ENCODE results near the gene C16orf78.

The C16orf78 gene

DNA sequence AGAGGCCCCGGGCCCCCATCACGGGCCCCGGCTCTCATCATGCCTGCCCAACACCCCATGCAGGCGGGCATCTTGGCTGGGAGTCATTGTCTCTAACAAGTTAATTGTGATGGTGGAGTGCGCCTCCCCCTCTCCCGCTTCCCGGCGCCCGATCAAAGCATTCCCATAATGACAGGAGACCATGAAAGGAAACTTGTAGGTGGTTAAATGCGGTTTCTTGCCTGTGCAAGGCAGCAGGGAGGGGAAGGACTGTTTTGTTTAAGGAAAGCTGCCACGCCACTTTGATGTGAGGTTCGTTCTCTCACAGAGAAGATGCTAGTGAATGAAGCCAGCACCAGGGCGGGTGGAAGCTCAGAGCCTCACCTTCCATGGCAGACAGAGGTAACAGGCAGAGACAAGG is 45.4 kb downstream of the C16orf78 start:
- no peak overlapping the region for H3K4me3 ChIP-seq (ENCODE audit: low read depth, low read length)
- TF ChIP-seq, protein P1, sequence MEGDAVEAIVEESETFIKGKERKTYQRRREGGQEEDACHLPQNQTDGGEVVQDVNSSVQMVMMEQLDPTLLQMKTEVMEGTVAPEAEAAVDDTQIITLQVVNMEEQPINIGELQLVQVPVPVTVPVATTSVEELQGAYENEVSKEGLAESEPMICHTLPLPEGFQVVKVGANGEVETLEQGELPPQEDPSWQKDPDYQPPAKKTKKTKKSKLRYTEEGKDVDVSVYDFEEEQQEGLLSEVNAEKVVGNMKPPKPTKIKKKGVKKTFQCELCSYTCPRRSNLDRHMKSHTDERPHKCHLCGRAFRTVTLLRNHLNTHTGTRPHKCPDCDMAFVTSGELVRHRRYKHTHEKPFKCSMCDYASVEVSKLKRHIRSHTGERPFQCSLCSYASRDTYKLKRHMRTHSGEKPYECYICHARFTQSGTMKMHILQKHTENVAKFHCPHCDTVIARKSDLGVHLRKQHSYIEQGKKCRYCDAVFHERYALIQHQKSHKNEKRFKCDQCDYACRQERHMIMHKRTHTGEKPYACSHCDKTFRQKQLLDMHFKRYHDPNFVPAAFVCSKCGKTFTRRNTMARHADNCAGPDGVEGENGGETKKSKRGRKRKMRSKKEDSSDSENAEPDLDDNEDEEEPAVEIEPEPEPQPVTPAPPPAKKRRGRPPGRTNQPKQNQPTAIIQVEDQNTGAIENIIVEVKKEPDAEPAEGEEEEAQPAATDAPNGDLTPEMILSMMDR (IDR thresholded peaks at IDR 0.05; ENCODE audit: low read depth, low read length, missing control alignments) = no peak
- no peak for DNase-seq (ENCODE audit: low read depth)
- in situ Hi-C loops (cut with HindIII; ENCODE audit: low sequenced_read_pairs) = no loop called here

DNA sequence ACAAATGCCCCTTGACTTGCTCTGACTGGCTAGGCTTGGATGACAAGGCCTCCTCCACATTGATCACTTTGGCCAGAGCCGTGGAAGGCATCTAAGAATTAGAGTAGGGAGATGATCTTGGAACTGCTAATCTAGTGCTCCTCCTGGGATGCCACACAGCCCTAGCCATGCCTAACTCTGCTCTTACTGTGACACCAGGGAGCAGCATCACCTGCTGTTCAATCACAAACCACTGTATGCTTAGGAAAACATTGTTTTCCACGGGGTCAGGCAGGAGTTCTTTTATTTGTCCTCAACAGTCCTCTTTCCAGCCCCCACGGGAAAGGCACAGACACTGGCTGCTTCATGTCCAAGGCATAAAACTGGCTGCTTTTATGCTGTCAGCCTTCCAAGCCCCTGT is 46.3 kb downstream of the C16orf78 start:
- H3K4me3 ChIP-seq (ENCODE audit: low read depth, low read length) = no peak overlapping the region
- in situ Hi-C loops (cut with HindIII; ENCODE audit: low sequenced_read_pairs) = no loop called here
- no peak for DNase-seq (ENCODE audit: low read depth)
- TF ChIP-seq, protein P1 (IDR thresholded peaks at IDR 0.05; ENCODE audit: low read depth, low read length, missing control alignments) = no peak

DNA sequence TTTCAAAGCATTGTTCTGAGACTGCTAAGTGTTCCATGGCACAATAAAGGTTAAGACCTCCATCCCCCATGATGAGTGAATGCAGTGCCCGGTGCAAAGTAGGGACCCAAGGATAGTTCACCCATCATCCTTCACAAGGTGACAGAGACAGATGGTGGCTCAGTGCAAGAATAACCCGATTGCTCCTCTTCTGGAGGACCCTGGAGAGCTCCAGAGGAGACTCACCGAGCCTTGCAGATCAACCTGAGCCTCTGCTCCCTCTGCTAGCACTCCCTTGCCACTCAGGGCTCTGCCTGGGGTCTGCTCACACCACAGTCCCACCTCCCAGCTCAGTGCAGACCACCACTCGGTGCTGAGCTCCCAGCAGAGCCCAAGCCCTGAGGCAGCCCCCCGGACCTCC is 49.3 kb downstream of the C16orf78 start:
- H3K4me3 ChIP-seq (ENCODE audit: low read depth, low read length) = no peak overlapping the region
- TF ChIP-seq, protein P1 (IDR thresholded peaks at IDR 0.05; ENCODE audit: low read depth, low read length, missing control alignments) = no peak
- no peak for DNase-seq (ENCODE audit: low read depth)
- in situ Hi-C loops (cut with HindIII; ENCODE audit: low sequenced_read_pairs) = no loop called here

DNA sequence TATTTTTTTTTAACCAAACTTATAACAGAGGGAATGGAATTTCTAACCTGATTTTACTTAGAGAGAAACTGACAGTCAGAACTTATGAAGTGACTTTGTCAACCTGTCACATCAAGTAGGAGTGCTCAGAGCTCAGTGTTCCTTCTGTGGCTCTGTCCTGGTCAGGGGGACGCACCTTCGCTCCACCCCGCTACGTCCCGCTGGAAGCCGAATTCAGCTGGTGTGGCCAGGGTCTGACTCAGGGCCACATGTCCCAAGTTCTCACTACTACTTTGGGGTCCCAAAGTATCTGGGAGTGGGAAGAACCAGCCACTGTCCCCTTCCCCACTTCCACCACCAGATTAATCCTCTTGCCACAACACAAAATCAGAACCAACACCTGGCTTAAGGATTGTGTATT is 51.4 kb downstream of the C16orf78 start:
- no peak overlapping the region for H3K4me3 ChIP-seq (ENCODE audit: low read depth, low read length)
- TF ChIP-seq, protein P1 (IDR thresholded peaks at IDR 0.05; ENCODE audit: low read depth, low read length, missing control alignments) = no peak
- no peak for DNase-seq (ENCODE audit: low read depth)
- in situ Hi-C loops (cut with HindIII; ENCODE audit: low sequenced_read_pairs) = no loop called here

DNA sequence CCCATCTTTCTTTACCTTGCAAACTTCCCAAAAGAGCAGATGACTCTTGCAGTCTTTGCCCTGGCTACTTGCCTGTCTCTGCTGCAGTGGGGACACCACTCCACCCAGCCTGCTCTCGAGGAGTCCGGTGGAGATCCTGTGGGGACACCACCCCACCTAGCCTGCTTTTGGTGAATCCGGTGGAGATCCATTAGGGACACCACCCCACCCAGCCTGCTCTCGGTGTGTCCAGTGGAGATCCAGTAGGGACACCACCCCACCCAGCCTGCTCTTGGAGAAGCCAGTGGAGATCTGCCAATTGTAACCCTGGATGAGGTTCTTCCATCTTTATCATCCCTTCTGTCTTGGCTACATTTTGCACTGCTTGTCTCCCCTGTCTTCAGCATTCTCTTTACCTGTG is 54.2 kb downstream of the C16orf78 start:
- DNase-seq (ENCODE audit: low read depth) = no peak
- no peak overlapping the region for H3K4me3 ChIP-seq (ENCODE audit: low read depth, low read length)
- in situ Hi-C loops (cut with HindIII; ENCODE audit: low sequenced_read_pairs) = no loop called here
- TF ChIP-seq, protein P1 (IDR thresholded peaks at IDR 0.05; ENCODE audit: low read depth, low read length, missing control alignments) = no peak

DNA sequence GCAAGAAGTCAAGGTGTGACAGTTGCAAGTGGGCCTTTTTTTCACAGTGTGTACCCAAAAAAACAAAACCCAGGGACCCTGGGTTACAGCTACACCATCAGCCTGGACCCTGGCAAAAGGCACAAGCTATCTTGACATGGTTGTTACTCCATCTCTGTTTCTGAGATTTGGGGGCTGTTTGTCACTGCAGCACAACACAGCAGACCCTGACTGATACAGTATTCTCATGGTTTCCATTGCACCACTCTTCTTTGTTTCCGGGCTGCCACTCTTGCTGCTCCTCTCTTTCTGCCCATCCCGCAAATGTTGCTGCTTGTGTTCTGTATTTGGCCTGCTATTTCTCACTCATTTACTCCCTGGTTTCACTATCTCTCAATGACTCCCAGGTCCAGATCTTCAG is 55.2 kb downstream of the C16orf78 start:
- in situ Hi-C loops (cut with HindIII; ENCODE audit: low sequenced_read_pairs) = no loop called here
- TF ChIP-seq, protein P1 (IDR thresholded peaks at IDR 0.05; ENCODE audit: low read depth, low read length, missing control alignments) = no peak
- no peak overlapping the region for H3K4me3 ChIP-seq (ENCODE audit: low read depth, low read length)
- DNase-seq (ENCODE audit: low read depth) = no peak

DNA sequence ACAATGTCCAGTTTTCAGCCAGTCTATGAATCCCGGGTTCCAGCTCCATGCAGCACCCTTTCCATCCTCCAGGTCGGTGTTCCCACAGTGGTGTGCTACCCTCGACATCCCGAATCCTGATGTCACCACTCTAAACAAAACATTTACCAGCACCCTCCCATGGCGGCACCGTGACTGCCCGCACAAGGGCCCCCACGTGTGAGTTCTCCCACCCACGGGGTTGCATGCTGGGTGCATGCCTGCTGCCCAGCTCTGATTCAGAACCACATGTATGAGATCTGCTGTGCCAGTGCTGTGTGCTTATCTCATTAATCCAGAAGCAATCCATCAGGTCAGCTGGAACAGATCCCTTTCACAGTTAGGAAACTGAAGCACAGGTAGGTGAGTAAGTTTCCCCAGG is 57.4 kb downstream of the C16orf78 start:
- in situ Hi-C loops (cut with HindIII; ENCODE audit: low sequenced_read_pairs) = no loop called here
- no peak for DNase-seq (ENCODE audit: low read depth)
- TF ChIP-seq, protein P1 (IDR thresholded peaks at IDR 0.05; ENCODE audit: low read depth, low read length, missing control alignments) = no peak
- no peak overlapping the region for H3K4me3 ChIP-seq (ENCODE audit: low read depth, low read length)

Measured in astrocyte of the cerebellum (primary cell).